ENCODE measurements around the gene MED4.
"Not testable (repeated sequence)": the region's sequence is repeated elsewhere in the genome, so short reads cannot be mapped to it uniquely, and the experiment has no call there.

Gene MED4

GRCh38 chr13:48093588-48093987, 1.3 kb downstream of the MED4 start:
- DNase-seq, result no peak

GRCh38 chr13:48086272-48086671, 8.6 kb downstream of the MED4 start:
- DNase-seq, result no peak

GRCh38 chr13:48081739-48082138, 13.2 kb downstream of the MED4 start:
- no peak for DNase-seq

- DNase-seq, result no peak
Measured at GRCh38 chr13:48078251-48078656, 16.6 kb downstream of the MED4 start.

- no peak for DNase-seq
Measured at GRCh38 chr13:48074006-48074405, 20.9 kb downstream of the MED4 start.

- DNase-seq, result no peak
Measured at GRCh38 chr13:48072787-48073186, 22.1 kb downstream of the MED4 start.

- no peak for DNase-seq
Measured at GRCh38 chr13:48072304-48072703, 22.6 kb downstream of the MED4 start.

GRCh38 chr13:48070942-48071341, 24.0 kb downstream of the MED4 start:
- DNase-seq, result no peak

- no peak for DNase-seq
Measured at GRCh38 chr13:48069573-48069972, 25.3 kb downstream of the MED4 start.

- DNase-seq, result no peak
Measured at GRCh38 chr13:48068952-48069351, 26.0 kb downstream of the MED4 start.

- no peak for DNase-seq
Measured at GRCh38 chr13:48068036-48068435, 26.9 kb downstream of the MED4 start.

- no peak for DNase-seq
Measured at GRCh38 chr13:48066310-48066989, 28.5 kb downstream of the MED4 start.

GRCh38 chr13:48059951-48060350, 35.0 kb downstream of the MED4 start:
- not testable (repeated sequence) for DNase-seq

- DNase-seq, result not testable (repeated sequence)
Measured at GRCh38 chr13:48058536-48058935, 36.4 kb downstream of the MED4 start.

GRCh38 chr13:48055712-48056111, 39.2 kb downstream of the MED4 start:
- DNase-seq, result no peak

GRCh38 chr13:48054601-48055000, 40.3 kb downstream of the MED4 start:
- no peak for DNase-seq

- DNase-seq, result no peak
Measured at GRCh38 chr13:48050550-48050949, 44.4 kb downstream of the MED4 start.

- DNase-seq, result no peak
Measured at GRCh38 chr13:48043789-48044503, 51.0 kb downstream of the MED4 start.

GRCh38 chr13:48042894-48043293, 52.0 kb downstream of the MED4 start:
- no peak for DNase-seq

GRCh38 chr13:48040896-48041295, 54.0 kb downstream of the MED4 start:
- DNase-seq, result no peak

- no peak for DNase-seq
Measured at GRCh38 chr13:48040049-48040448, 54.9 kb downstream of the MED4 start.

GRCh38 chr13:48038761-48039160, 56.1 kb downstream of the MED4 start:
- DNase-seq, result no peak

- peak; percentile 92 for DNase-seq
Measured at GRCh38 chr13:48037346-48038173, 57.3 kb downstream of the MED4 start, which contains the start of gene NUDT15. Gene NUDT15, plus strand, starts transcription at chr13:48037726. Its CDS starts 21 bp downstream, at chr13:48037747.

- DNase-seq, result no peak
Measured at GRCh38 chr13:48029859-48030258, 65.0 kb downstream of the MED4 start.
